ENCODE measurements around the gene MED12L.

MED12L gene

GRCh38 chr3:151178208-151178845 is 92.9 kb downstream of the MED12L start:
- in situ Hi-C loops (cut with HindIII; ENCODE audit: low sequenced_read_pairs): no loop called here
- no peak overlapping the region for H3K4me3 ChIP-seq (ENCODE audit: low read depth, low read length)
- TF ChIP-seq CTCF (IDR thresholded peaks at IDR 0.05; ENCODE audit: low read depth, low read length): no peak
- no peak for DNase-seq (ENCODE audit: low read depth, low spot score)

- H3K4me3 ChIP-seq (ENCODE audit: low read depth, low read length): no peak overlapping the region
- DNase-seq (ENCODE audit: low read depth, low spot score): no peak
- in situ Hi-C loops (cut with HindIII; ENCODE audit: low sequenced_read_pairs): no loop called here
- TF ChIP-seq CTCF (IDR thresholded peaks at IDR 0.05; ENCODE audit: low read depth, low read length): no peak
Observed at GRCh38 chr3:151182349-151183079, 97.0 kb downstream of the MED12L start.

- DNase-seq (ENCODE audit: low read depth, low spot score): no peak
- no peak overlapping the region for H3K4me3 ChIP-seq (ENCODE audit: low read depth, low read length)
- in situ Hi-C loops (cut with HindIII; ENCODE audit: low sequenced_read_pairs): no loop called here
- no peak for TF ChIP-seq CTCF (IDR thresholded peaks at IDR 0.05; ENCODE audit: low read depth, low read length)
Observed at GRCh38 chr3:151183265-151183671, 97.8 kb downstream of the MED12L start.

- DNase-seq (ENCODE audit: low read depth, low spot score): no peak
- in situ Hi-C loops (cut with HindIII; ENCODE audit: low sequenced_read_pairs): no loop called here
- TF ChIP-seq CTCF (IDR thresholded peaks at IDR 0.05; ENCODE audit: low read depth, low read length): no peak
- no peak overlapping the region for H3K4me3 ChIP-seq (ENCODE audit: low read depth, low read length)
Observed at GRCh38 chr3:151191095-151191494, 105.6 kb downstream of the MED12L start.

GRCh38 chr3:151192545-151192944 is 107.1 kb downstream of the MED12L start:
- no peak for TF ChIP-seq CTCF (IDR thresholded peaks at IDR 0.05; ENCODE audit: low read depth, low read length)
- in situ Hi-C loops (cut with HindIII; ENCODE audit: low sequenced_read_pairs): no loop called here
- no peak for DNase-seq (ENCODE audit: low read depth, low spot score)
- no peak overlapping the region for H3K4me3 ChIP-seq (ENCODE audit: low read depth, low read length)

GRCh38 chr3:151195826-151196225 is 110.4 kb downstream of the MED12L start:
- no peak for DNase-seq (ENCODE audit: low read depth, low spot score)
- no peak for TF ChIP-seq CTCF (IDR thresholded peaks at IDR 0.05; ENCODE audit: low read depth, low read length)
- H3K4me3 ChIP-seq (ENCODE audit: low read depth, low read length): no peak overlapping the region
- in situ Hi-C loops (cut with HindIII; ENCODE audit: low sequenced_read_pairs): no loop called here

All from astrocyte of the spinal cord (primary cell).